IPS DF 4.7 (cell line): ENCODE results near the gene HARS1.
"Not testable (repeated sequence)": the region's sequence is repeated elsewhere in the genome, so short reads cannot be mapped to it uniquely, and the experiment has no call there.

ENCODE experiments used
- DNase-seq: peaks from one replicate; pipeline ENCODE4 v3.0.0-alpha.2; 2013; ENCODE audit warnings: low spot score; ENCODE audit errors: extremely low read depth

Gene HARS1

DNA sequence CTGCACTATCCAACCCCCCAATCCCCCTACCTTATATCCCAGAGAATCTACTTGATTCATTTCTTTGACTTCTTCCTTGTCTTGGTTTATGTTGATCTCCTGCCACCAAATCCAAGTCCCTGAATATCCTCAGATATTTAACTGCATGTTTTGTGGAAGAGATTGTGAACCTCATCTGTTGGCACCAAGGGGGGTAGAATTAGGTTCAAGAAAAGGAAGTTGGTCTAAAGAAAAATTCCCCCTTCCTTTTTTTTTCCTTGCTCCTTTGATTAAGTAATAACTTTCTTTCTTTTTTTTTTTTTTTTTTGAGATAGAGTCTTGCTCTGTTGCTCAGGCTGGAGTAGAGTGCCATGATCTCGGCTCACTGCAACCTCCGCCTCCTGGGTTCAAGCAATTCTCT, 57.7 kb downstream of the HARS1 start:
- DNase-seq = no peak

DNA sequence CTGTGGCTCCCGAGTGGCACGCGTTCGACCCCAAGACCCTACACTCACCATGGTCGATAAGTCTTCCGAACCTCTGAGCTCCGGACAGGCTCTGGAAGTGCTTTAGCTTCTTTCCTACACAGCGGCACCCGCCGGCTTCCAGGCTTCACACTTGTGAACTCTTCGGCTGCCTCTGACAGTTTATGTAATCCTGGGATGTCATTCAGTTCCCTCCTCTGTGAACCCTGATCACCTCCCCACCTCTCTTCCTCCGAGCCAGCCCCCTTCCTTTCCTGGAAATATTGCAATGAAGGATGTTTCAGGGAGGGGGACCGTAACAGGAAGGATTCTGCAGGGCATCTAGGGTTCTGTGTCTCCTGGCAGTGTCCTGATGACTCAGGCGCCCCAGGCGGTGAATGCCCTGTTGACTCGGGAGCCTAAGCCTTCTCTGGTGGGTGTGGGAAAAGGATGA, 58.1 kb downstream of the HARS1 start, which contains the start of gene CD14:
Gene CD14, minus strand, starts transcription at position 155 of the 451 bp plus-strand sequence. Its CDS starts 104 bp downstream, at position 51.
- no peak for DNase-seq

DNA sequence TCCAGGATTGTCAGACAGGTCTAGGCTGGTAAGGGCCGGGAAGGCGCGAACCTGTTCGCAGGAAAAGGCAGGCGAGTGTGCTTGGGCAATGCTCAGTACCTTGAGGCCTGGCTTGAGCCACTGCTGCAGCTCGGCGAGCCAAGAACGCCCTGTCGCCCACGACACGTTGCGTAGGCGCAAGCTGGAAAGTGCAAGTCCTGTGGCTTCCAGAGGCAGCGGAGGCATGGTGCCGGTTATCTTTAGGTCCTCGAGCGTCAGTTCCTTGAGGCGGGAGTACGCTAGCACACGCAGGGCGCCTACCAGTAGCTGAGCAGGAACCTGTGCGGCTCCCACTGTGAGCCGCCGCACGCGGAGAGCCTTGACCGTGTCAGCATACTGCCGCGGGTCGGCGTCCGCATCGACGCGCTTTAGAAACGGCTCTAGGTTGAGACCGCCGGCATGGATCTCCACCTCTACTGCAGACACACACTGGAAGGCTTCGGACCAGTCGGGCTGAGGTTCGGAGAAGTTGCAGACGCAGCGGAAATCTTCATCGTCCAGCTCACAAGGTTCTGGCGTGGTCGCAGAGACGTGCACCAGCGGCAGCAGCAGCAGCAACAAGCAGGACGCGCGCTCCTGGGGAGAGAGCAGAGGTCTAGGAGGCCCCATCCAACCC, 58.7 kb downstream of the HARS1 start:
- DNase-seq = no peak

DNA sequence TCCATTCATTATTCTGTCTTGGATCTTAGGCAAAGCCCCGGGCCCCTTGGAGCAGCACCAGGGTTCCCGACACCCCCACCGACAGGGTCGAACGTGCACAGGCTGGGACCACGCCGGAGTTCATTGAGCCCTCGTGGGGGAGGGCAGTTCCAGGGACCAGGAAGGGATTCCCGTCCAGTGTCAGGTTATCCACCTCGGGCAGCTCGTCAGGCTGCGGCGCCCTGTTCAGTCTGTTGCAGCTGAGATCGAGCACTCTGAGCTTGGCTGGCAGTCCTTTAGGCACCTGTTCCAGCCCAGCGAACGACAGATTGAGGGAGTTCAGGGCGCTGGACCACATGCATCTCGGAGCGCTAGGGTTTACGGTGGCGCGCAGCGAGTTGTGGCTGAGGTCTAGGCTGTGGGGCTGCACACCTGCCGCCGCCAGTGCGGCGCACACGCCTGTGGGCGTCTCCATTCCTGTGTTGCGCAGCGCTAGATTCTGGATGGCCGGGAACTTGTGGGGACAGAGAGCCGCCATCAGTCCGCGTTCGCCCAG, 59.3 kb downstream of the HARS1 start:
- DNase-seq = no peak

DNA sequence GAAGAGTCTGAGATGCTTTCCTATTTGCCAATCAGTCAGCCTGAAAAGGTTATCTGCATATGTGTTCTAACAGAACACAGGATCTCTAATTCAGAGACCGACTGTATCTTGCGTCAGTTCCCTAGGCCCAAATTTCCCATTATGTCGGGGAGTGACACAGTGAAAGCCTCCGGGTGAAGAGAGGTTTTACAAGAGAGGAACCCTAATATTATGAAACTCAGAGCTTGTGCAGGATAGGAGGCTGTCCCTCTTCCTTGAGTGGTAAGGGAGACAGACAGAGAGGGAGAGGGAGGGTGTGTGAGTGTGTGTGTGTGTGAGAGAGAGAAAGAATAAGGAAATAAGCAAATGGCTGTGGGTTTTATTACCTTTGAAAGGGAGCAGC, 60.1 kb downstream of the HARS1 start:
- DNase-seq = no peak

DNA sequence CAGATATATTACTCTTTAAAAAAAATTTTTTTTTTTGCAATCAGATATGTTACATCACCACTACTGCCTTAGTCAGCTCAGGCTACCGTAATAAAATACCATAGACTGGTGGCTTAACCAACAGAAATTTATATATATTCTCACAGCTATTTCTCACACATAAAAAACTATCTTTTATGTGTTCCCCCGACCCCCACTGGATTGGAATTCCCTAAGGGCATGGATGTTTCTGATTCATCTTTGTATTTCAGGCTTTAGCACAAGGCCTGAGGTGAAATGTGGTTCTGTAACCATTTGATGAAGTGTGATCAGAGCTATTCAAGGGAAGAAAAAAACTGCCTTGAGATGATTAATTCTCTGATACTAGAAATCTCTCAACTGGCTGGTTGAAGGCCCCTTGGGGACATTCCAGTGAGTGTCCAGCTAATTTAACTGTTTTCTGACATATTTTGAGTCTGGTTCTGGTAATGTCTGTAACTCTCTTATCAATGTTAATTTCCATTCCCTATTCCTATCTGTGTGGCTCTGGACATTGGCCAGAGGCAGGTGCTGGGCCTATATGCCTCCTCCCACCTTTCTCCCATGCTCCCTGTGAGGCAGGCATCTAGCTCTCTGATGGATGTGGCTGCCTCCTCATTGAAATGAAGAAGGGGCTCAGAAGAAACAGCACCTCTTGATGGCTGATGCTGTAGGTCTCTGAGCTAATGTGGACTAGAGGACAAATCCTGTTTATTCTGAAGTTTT, 60.7 kb downstream of the HARS1 start:
- DNase-seq = no peak

DNA sequence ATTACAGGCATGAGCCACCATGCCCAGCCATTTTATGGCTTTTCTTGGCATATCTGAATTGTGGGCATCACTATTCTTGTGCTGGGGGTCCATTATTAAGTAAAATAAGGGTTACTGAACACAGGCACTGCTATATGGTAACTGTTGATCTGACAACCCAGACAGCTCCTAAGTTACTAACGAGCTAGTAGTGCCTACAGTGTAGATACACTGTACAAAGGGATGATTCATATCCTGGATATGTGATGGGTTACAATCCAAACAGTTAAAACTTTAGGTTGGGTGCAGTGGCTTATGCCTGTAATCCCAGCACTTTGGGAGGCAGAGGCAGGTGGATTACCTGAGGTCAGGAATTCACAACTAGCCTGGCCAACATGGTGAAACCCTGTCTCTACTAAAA, 62.5 kb downstream of the HARS1 start:
- DNase-seq = no peak

DNA sequence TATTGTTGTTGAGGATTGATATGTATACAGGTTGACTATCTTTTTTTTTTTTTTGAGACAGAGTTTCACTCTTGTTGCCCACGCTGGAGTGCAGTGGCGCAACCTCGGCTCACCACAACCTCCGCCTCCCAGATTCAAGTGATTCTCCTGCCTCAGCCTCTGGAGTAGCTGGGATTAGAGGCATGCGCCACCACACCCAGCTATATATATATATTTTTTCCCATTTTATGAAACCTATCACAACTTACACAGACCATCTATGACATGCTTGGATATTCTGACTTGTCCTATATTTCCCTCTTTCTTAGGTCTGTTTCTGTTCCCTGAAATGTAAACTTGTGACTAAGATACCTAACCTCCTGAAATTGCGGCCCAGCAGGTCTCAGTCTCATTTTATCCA, 63.2 kb downstream of the HARS1 start:
- no peak for DNase-seq

DNA sequence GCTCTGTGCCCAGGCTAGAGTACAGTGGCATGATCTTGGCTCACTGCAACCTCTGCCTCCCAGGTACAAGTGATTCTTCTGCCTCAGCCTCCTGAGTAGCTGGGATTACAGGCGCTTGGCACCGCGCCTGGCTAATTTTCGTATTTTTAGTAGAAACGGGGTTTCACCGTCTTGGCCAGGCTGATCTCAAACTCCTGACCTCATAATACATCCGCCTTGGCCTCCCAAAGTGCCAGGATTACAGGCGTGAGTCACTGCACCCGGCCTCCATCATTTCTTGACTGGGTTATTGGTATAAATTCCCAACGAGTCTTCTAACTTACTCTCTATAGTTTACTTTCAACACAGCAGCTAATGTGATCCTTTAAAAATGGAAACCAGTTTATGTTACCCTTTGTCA, 66.3 kb downstream of the HARS1 start:
- not testable (repeated sequence) for DNase-seq
